ENCODE measurements around the gene LRTM2. TPM values are rescaled to one million over a fixed set of nuclear protein-coding genes. Genes with fewer than 3 reads are reported as not detected.

Gene LRTM2
- total RNA-seq, 1 donor from 2014 or later = 0.47 TPM

GRCh38 chr12:1884651-1885050, 64.3 kb downstream of the LRTM2 start:
- Mint-ChIP-seq H3K27me3 (ENCODE audit: low read depth) (peaks cover 36% of the 10 kb centered on the region), H3K9me3 (peaks cover 12% of the 10 kb centered on the region), H3K4me3 (no peak overlapping the region), H3K36me3 (no peaks in the 10 kb centered on the region), H3K4me1 (no peaks in the 10 kb centered on the region), H3K27ac (no peak overlapping the region)
- DNase-seq (ENCODE audit: low spot score in 2 of 2, unreplicated experiment in 2 of 2) = no peak
- TF ChIP-seq CTCF (IDR thresholded peaks at IDR 0.05; ENCODE audit: unreplicated experiment) = no peak

GRCh38 chr12:1885082-1885596, 64.8 kb downstream of the LRTM2 start:
- Mint-ChIP-seq H3K27ac (no peak overlapping the region), H3K4me1 (no peaks in the 10 kb centered on the region), H3K27me3 (ENCODE audit: low read depth) (peaks cover 37% of the 10 kb centered on the region), H3K36me3 (no peaks in the 10 kb centered on the region), H3K9me3 (peaks cover 12% of the 10 kb centered on the region), H3K4me3 (no peak overlapping the region)
- no peak for TF ChIP-seq CTCF (IDR thresholded peaks at IDR 0.05; ENCODE audit: unreplicated experiment)
- no peak for DNase-seq (ENCODE audit: low spot score in 2 of 2, unreplicated experiment in 2 of 2)

GRCh38 chr12:1885599-1886245, 65.4 kb downstream of the LRTM2 start:
- peaks cover 12% of the 10 kb centered on the region for H3K9me3 Mint-ChIP-seq
- H3K4me3 Mint-ChIP-seq = no peak overlapping the region
- peaks cover 35% of the 10 kb centered on the region for H3K27me3 Mint-ChIP-seq (ENCODE audit: low read depth)
- no peaks in the 10 kb centered on the region for H3K4me1 Mint-ChIP-seq
- no peak for TF ChIP-seq CTCF (IDR thresholded peaks at IDR 0.05; ENCODE audit: unreplicated experiment)
- no peak for DNase-seq (ENCODE audit: low spot score in 2 of 2, unreplicated experiment in 2 of 2)
- H3K36me3 Mint-ChIP-seq = no peaks in the 10 kb centered on the region
- no peak overlapping the region for H3K27ac Mint-ChIP-seq

Other genes starting within 250 kb of the LRTM2 start
- gene FBXL14, start 226.0 kb upstream of the LRTM2 start, total RNA-seq = 14.1 to 14.8 TPM (median 14.3 TPM) in 3 replicates
- 54.4 to 58.3 TPM (median 56.2 TPM) in 3 replicates for gene WNT5B, start 191.3 kb upstream of the LRTM2 start, total RNA-seq
- gene ADIPOR2, start 129.5 kb upstream of the LRTM2 start, total RNA-seq = 77.2 to 87.3 TPM (median 77.4 TPM) in 3 replicates
- 0.09 to 0.45 TPM (median 0.45 TPM) in 3 replicates for gene CACNA2D4, start 98.1 kb downstream of the LRTM2 start, total RNA-seq
- 19.8 to 22.9 TPM (median 21.4 TPM) in 3 replicates for gene DCP1B, start 183.9 kb downstream of the LRTM2 start, total RNA-seq
- gene CACNA1C, start 232.4 kb downstream of the LRTM2 start, total RNA-seq = 29.8 to 33.6 TPM (median 31.2 TPM) in 3 replicates